Pancreas (tissue), 10 donors: ENCODE measurements around the gene SPO11. TPM values are rescaled to one million over a fixed set of nuclear protein-coding genes. Genes with fewer than 3 reads are reported as not detected.

ENCODE experiments used
- ATAC-seq, 4 donors: fragments of 200-7000 bp; cut with Tn5 transposase; one replicate each; pipeline versions ENCODE4 v1.8.0 to v1.9.1; 2020; ENCODE audit warnings: mild to moderate bottlenecking in 4 of 4, moderate library complexity in 4 of 4
- DNase-seq, 6 donors: peaks; one replicate each; pipeline ENCODE4 v3.0.0-alpha.2; 2020
- FAIRE-seq: peaks from 2 replicates; lab custom pipeline; 2012; peaks lifted over from hg19 to GRCh38; lab: Jason Lieb, UNC
- H3K27ac ChIP-seq, 4 donors: fragments of 200-600 bp; sonication (generic); 1 replicate in 3 of 4; 2 replicates in 1 of 4; pipeline versions ENCODE4 v1.5.0 to v1.8.0; 2020
- H3K27me3 ChIP-seq, 4 donors: fragments of 200-600 bp; one replicate each; pipeline ENCODE4 v1.8.0; 2021
- H3K36me3 ChIP-seq, 3 donors: fragments of 200-600 bp; sonication (generic) in 1 of 3; one replicate each; pipeline versions ENCODE4 v1.5.0 to v1.8.0; 2020 to 2021
- H3K4me1 ChIP-seq, 3 donors: fragments of 200-600 bp; one replicate each; pipeline ENCODE4 v1.8.0; 2021
- H3K4me3 ChIP-seq, 4 donors: fragments of 200-600 bp; sonication (generic) in 2 of 4; one replicate each; pipeline versions ENCODE4 v1.5.0 to v1.8.0; 2020 to 2021
- H3K9me3 ChIP-seq, 4 donors: fragments of 200-600 bp; one replicate each; pipeline ENCODE4 v1.8.0; 2021
- CTCF ChIP-seq, 4 donors: fragments of 200-600 bp; sonication (generic) in 3 of 4; IDR thresholded peaks; one replicate each; pipeline versions ENCODE4 v1.5.0 to v1.8.0; 2021; ENCODE audit warnings: antibody characterized with exemption in 4 of 4
- WGBS, 2 donors: extraction: QIAGEN DNeasy Blood & Tissue Kit; methylation state at CpG; one replicate each; pipeline ENCODE4 v1.1.7; 2013; 5-methylcytosine and 5-hydroxymethylcytosine counted together
- intact Hi-C, 3 donors: fragments of 100-400 bp; cut with DNase I; formaldehyde crosslinking; loops; one replicate each; pipeline versions ENCODE4 v1.11.1 to v1.14.2; 2022
- polyA plus RNA-seq, 2 donors: library from polyadenylated mRNA; stranded (reverse); fragments of 200-250 nt; gene quantifications; one replicate each; pipeline ENCODE4 v1.2.3, GENCODE V29; 2013
- total RNA-seq, 6 donors: library from RNA; stranded (reverse); fragmentation: NEBNext Ultra II Directional in 4 of 6; extraction: Animal tissue kit (Norgen Biotek cat#: 25700) in 4 of 6; gene quantifications; one replicate each; pipeline versions ENCODE4 v1.2.1 to v1.2.4, GENCODE V29; 2021 to 2023
- donor health status: healthy with polysubstance abuse.
- donor health status: DM: no; HTN: no; CAD: no; lungs with moderate emphysema.
- donor health status: DM: no; HTN: no; CAD: no.
- donor health status: control.
- donor health status: control.
- donor health status: Bipolar disorder and iron deficiency.
- donor health status: DM: yes; HTN: yes; CAD: no.
- donor health status: DM: no; HTN: no; CAD: no.
- donor health status: DM: no; HTN: no; CAD: no.
- donor health status: DM: yes; HTN: yes; CAD: no.

SPO11 gene
- total and polyA plus RNA-seq, 8 donors = not detected

- intact Hi-C loops = no loop called here
- Histone ChIP-seq H3K9me3 (no peaks in the 10 kb centered on the region), H3K27me3 (no peaks in the 10 kb centered on the region), H3K4me3 (no peak overlapping the region), H3K27ac (no peak overlapping the region), H3K36me3 (peaks cover 0 to 24% (median 15%) of the 10 kb centered on the region in 3 donors), H3K4me1 (no peaks in the 10 kb centered on the region)
- FAIRE-seq (no peak), ATAC-seq (no peak), DNase-seq (no peak)
- TF ChIP-seq CTCF (IDR thresholded peaks at IDR 0.05) = no peak
- 82 to 86% methylated on average over 6 of the region's 6 CpGs for WGBS, 2 donors
These were observed 31.9 kb downstream of the SPO11 start for GRCh38 chr20:57361517-57361916.

- H3K36me3 ChIP-seq = peaks cover 8 to 41% (median 21%) of the 10 kb centered on the region in 3 donors
- H3K27me3 ChIP-seq = no peaks in the 10 kb centered on the region
- no peak overlapping the region for H3K4me3 ChIP-seq
- intact Hi-C loops = no loop called here
- H3K4me1 ChIP-seq = no peaks in the 10 kb centered on the region
- ATAC-seq (no peak), DNase-seq (no peak), FAIRE-seq (no peak)
- TF ChIP-seq CTCF (IDR thresholded peaks at IDR 0.05) = no peak
- no peaks in the 10 kb centered on the region for H3K9me3 ChIP-seq
- H3K27ac ChIP-seq = no peak overlapping the region
These were observed 34.8 kb downstream of the SPO11 start for GRCh38 chr20:57364451-57364850.

- TF ChIP-seq CTCF (IDR thresholded peaks at IDR 0.05) = no peak
- no peak for ATAC-seq
- DNase-seq = no peak
These were observed 40.0 kb downstream of the SPO11 start for GRCh38 chr20:57369596-57369995.

GRCh38 chr20:57370316-57370715, 40.7 kb downstream of the SPO11 start:
- Histone ChIP-seq H3K4me1 (no peaks in the 10 kb centered on the region), H3K9me3 (no peaks in the 10 kb centered on the region), H3K27ac (no peak overlapping the region), H3K27me3 (no peaks in the 10 kb centered on the region), H3K4me3 (no peak overlapping the region), H3K36me3 (peaks cover 13 to 79% (median 42%) of the 10 kb centered on the region in 3 donors)
- FAIRE-seq = no peak
- no peak for TF ChIP-seq CTCF (IDR thresholded peaks at IDR 0.05)
- no peak for DNase-seq
- intact Hi-C loops = loop anchor here in 2 of 3 donors (10.0 kb wide), 2 partner anchors 134 to 214 kb away; no protein-coding TSS in a partner anchor
- no peak for ATAC-seq
- 94 to 96% methylated on average over 9 of the region's 9 CpGs for WGBS, 2 donors

More at GRCh38 chr20:57369596-57369995, 40.0 kb downstream of the SPO11 start:
- Histone ChIP-seq H3K9me3 (no peaks in the 10 kb centered on the region), H3K4me3 (no peak overlapping the region), H3K27me3 (no peaks in the 10 kb centered on the region), H3K4me1 (no peaks in the 10 kb centered on the region), H3K27ac (no peak overlapping the region), H3K36me3 (peaks cover 13 to 73% (median 38%) of the 10 kb centered on the region in 3 donors)
- intact Hi-C loops = no loop called here
- 82 to 88% methylated on average over 3 of the region's 3 CpGs for WGBS, 2 donors
- no peak for FAIRE-seq

- no peak for TF ChIP-seq CTCF (IDR thresholded peaks at IDR 0.05)
These were observed 41.8 kb downstream of the SPO11 start for GRCh38 chr20:57371363-57371762.

More at GRCh38 chr20:57371363-57371762, 41.8 kb downstream of the SPO11 start:
- Histone ChIP-seq H3K27me3 (no peaks in the 10 kb centered on the region), H3K27ac (no peak overlapping the region), H3K4me3 (no peak overlapping the region), H3K4me1 (no peaks in the 10 kb centered on the region), H3K9me3 (no peaks in the 10 kb centered on the region), H3K36me3 (peaks cover 13 to 78% (median 32%) of the 10 kb centered on the region in 3 donors)
- intact Hi-C loops = loop anchor here in 2 of 3 donors (10.0 kb wide), 2 partner anchors 133 to 213 kb away; no protein-coding TSS in a partner anchor
- WGBS, 2 donors = 92 to 94% methylated on average over 4 of the region's 4 CpGs
- FAIRE-seq (no peak), DNase-seq (no peak), ATAC-seq (no peak)
